GM13976 (cell line): Measurements from ENCODE around the gene VPS26C.
"Not testable (repeated sequence)": the region's sequence is repeated elsewhere in the genome, so short reads cannot be mapped to it uniquely, and the experiment has no call there.

Experiments
- DNase-seq: peaks from one replicate; pipeline ENCODE4 v3.0.0; 2012; ENCODE audit warnings: low spot score
- in situ Hi-C: fragments of 300-500 bp; cut with MboI; formaldehyde crosslinking; loops from one replicate; pipeline ENCODE4 v1.12.0; 2022; ENCODE audit warnings: low sequenced_read_pairs, mixed read lengths, inconsistent platforms; ENCODE audit not compliant: unreplicated experiment
- TF ChIP-seq, protein P1 (sequence below): IDR thresholded peaks from 2 replicates; pipeline ENCODE4 v1.5.1; 2012; ENCODE audit warnings: borderline replicate concordance, mild to moderate bottlenecking; ENCODE audit not compliant: insufficient read depth; ENCODE audit errors: extremely low read depth, missing control alignments, control extremely low read depth

VPS26C gene

DNA sequence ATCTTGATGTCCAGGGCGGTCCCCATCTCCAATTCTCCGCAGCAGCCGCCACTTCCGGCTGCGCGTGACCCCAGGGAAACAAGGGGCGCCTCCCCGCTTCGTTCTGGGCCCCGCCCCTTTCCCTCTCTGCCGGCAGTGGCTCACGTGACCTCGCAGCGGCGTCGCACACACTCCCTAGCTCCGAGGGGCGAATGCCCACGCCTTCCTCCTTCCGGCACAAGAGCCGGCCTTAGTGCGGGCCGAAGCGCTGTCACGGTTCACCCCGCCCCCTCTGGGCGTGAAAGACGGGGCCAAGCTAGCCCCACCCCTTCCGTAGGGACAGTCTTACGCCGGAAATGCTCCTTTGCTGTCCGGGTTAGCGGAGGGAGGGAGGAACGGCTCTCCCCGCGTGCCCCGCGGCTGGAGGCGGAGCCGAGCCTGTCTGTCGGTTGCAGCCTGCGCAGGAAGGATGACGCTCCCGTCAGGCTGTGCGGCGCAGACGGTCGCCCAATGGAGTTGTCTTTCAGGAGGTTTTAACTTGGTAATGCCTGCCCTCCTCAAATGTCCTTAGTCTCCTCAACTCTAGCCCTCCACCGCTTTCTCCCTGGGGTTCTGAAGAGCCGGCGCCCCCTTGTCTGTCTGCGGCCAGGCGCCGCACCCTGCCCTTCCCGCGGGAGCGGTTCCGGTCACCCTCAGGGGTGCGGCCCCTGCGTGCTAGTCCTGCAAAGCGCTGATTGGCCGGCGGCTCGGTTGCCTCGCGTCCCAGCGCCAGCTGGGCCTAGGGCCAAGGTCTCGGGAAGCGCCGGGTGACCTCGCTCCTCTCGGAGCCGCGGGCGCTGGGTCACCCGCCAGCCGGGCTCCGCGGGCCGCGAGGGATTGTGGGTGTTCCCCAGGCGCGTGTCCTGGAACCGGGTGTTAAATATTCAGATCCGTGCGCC lies at the start of gene VPS26C:
TSS of gene VPS26C (minus strand) at position 66 of the 917 bp plus-strand sequence. CDS start at position 26, 40 bp downstream.
- peak; percentile 94 for DNase-seq
- TF ChIP-seq, protein P1, sequence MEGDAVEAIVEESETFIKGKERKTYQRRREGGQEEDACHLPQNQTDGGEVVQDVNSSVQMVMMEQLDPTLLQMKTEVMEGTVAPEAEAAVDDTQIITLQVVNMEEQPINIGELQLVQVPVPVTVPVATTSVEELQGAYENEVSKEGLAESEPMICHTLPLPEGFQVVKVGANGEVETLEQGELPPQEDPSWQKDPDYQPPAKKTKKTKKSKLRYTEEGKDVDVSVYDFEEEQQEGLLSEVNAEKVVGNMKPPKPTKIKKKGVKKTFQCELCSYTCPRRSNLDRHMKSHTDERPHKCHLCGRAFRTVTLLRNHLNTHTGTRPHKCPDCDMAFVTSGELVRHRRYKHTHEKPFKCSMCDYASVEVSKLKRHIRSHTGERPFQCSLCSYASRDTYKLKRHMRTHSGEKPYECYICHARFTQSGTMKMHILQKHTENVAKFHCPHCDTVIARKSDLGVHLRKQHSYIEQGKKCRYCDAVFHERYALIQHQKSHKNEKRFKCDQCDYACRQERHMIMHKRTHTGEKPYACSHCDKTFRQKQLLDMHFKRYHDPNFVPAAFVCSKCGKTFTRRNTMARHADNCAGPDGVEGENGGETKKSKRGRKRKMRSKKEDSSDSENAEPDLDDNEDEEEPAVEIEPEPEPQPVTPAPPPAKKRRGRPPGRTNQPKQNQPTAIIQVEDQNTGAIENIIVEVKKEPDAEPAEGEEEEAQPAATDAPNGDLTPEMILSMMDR: no peak
- in situ Hi-C loops: no loop called here

DNA sequence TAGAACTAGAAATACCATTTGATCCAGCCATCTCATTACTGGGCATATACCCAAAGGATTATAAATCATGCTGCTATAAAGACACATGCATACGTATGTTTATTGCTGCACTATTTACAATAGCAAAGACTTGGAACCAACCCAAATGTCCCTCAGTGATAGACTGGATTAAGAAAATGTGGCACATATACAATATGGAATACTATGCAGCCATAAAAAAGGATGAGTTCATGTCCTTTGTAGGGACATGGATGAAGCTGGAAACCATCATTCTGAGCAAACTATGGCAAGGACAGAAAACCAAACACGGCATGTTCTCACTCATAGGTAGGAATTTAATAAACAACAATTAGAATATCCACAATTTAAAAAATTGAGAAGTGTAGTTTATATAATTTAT lies 48.9 kb upstream of the VPS26C start:
- DNase-seq, in situ Hi-C loops: not testable (repeated sequence)

DNA sequence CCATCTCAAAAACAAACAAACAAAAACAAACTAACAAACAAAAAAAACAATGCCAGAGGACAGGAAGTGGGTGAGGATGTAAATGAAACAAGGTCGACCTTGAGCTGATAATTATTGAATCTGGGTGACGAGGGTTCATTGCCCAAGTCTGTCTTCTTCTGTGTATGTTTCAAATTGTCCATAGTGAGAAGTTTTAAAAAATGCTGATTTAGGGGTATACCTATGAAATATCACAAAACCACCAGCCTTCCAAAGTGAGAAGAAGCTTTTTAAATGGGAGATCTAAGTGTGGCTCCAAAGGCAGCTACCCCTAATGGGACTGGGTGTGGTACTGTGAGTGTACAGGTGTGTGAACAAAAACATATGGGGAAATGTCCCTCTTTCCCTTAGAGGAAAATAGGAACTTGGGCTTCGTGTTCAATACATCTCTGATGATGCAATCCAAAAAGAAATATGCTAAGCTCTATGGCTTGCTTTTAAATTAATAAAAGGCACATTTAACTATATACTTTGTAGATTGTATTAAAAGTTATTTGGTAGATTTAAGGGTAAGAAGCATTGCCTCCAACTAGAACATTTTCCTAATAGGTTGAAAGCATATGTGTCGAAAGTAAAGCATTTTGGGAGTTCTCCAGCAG lies 33.1 kb upstream of the VPS26C start:
- TF ChIP-seq, protein P1: no peak
- in situ Hi-C loops: no loop called here

DNA sequence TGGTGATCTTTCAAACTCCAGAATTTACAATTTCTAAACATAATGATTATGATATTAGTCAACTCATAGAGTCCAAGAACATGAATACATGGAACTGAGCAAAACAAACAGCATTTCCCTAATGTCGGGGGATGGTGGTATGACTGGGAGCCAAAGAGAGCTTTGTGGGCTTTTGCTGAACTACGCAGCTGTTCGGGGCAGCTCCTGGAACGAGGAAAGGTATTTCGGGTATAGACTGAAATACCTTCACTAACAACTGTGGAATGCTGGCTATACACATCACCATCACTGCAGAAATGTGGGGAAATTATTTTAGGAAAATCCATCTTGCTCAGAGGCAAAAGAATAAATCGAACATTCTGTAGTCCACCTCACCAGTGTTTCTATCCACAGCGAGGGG lies 30.2 kb upstream of the VPS26C start:
- TF ChIP-seq, protein P1: no peak
- no peak for DNase-seq
- in situ Hi-C loops: no loop called here

More for the DNA sequence above, 33.1 kb upstream of the VPS26C start:
- DNase-seq: no peak

DNA sequence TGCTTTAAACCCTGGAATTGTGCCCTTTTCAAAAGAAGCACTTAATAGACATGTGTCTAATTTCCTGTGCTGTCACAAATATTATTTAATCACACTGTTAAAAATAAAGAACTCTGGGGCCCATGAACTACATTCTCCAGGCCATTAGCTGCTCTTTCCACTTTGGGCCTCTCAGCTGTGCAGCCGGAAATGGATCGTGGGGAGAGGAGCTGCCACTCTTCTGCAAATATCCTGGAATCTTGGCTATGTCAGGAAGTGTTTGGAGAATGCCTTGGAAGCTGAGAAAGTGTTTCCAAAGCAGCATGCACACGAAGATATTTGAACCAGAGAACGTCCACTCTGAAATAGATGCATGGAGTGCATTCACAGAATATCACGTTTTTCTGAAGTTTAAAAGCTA lies 27.5 kb upstream of the VPS26C start:
- DNase-seq: no peak
- TF ChIP-seq, protein P1: no peak
- in situ Hi-C loops: no loop called here

DNA sequence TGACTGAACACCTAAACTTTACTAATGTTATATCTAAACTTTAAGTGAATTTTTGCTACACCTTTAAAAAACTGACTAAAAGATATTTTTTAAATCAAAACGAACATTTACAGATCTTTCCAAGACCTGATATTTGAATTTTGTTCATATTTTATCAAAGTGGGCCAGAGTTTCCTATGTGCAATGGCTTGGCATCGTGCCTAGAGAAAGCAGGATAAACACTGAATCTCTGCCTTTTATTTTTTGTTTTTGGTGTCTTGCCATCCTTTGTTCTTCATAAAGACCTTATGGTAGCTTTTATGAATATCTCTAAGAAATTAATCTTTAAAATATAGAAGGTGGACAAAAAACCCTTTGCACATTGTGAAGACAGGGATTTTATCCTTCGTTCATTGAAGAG lies 25.8 kb upstream of the VPS26C start:
- TF ChIP-seq, protein P1: no peak

DNA sequence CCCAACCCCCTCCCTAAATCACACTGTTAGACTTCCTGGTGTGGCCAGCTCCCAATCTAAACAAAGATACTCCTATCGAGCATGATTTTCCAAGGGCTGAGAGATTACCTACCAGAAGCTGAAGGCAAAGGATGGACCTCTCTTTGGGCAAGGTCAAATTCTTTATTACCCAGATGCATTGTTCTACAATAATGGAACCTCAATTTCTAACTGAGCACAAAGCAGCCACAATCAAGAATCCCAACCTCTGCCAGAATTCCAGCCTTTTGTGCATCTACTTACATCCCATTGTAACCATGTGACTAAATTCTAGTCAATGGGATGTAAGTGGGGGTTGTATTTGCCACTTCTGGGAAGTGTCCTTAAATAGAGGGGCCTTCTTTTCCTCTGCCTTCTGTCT lies 24.9 kb upstream of the VPS26C start:
- no peak for DNase-seq
- TF ChIP-seq, protein P1: no peak
- in situ Hi-C loops: no loop called here

More for the DNA sequence above, 25.8 kb upstream of the VPS26C start:
- DNase-seq: no peak
- in situ Hi-C loops: no loop called here

DNA sequence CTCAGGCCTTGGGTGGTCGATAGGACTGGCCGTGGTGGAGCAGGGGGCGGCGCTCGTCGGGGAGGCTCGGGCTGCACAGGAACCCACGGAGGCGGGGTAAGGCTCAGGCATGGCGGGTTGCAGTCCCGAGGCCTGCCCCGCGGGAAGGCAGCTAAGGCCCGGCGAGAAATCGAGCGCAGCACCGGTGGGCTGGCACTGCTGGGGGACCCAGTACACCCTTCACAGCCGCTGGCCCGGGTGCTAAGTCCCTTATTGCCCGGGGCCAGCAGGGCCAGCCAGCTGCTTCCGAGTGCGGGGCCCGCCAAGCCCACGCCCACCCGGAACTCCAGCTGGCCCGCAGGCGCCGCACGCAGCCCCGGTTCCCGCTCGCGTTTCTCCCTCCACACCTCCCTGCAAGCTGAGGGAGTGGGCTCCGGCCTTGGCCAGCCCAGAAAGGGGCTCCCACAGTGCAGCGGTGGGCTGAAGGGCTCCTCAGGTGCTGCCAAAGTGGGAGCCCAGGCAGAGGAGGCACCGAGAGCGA lies 16.1 kb upstream of the VPS26C start:
- in situ Hi-C loops, DNase-seq: not testable (repeated sequence)

DNA sequence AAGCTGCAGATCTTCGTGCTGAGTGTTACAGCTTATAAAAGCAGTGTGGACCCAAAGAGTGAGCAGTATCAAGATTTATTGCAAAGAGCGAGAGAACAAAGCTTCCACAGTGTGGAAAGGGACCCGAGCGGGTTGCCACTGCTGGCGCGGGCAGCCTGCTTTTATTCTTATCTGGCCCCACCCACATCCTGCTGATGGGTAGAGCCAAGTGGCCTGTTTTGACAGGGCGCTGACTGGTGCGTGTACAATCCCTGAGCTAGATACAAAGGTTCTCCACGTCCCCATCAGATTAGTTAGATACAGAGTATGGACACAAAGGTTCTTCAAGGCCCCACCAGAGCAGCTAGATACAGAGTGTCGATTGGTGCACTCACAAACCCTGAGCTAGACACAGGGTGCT lies 15.5 kb upstream of the VPS26C start:
- DNase-seq, in situ Hi-C loops: not testable (repeated sequence)
